Stimulated activated CD4-positive, alpha-beta T cell treated with anti-CD3 and anti-CD28 coated beads, Interleukin-4, amount 100 ng/mL, for 24 hours (primary cell): ENCODE data around the gene NOS3.
"Not testable (repeated sequence)": the region's sequence is repeated elsewhere in the genome, so short reads cannot be mapped to it uniquely, and the experiment has no call there.

ENCODE experiments used
- DNase-seq: peaks from one replicate; pipeline ENCODE4 v3.0.0-alpha.2; 2020

Gene NOS3

DNA sequence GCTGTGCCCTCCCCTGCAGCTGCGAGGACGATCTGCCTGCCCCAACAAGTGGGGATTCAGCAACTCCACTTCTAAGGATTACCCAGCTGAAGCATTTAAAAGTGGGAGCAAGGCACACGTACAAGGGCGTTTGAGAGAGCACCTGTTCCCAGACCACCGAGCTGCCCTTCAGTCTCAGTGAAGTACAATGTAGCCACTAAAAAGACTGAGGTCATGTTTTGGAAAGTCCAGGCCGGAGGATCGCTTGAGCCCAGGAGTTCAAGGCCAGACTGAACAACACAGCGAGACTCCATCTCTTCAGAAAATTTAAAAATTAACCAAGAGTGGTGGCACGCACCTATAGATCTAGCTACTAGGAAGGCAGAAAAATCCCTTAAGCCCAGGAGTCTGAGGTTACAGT is 14.7 kb downstream of the NOS3 start:
- no peak for DNase-seq

DNA sequence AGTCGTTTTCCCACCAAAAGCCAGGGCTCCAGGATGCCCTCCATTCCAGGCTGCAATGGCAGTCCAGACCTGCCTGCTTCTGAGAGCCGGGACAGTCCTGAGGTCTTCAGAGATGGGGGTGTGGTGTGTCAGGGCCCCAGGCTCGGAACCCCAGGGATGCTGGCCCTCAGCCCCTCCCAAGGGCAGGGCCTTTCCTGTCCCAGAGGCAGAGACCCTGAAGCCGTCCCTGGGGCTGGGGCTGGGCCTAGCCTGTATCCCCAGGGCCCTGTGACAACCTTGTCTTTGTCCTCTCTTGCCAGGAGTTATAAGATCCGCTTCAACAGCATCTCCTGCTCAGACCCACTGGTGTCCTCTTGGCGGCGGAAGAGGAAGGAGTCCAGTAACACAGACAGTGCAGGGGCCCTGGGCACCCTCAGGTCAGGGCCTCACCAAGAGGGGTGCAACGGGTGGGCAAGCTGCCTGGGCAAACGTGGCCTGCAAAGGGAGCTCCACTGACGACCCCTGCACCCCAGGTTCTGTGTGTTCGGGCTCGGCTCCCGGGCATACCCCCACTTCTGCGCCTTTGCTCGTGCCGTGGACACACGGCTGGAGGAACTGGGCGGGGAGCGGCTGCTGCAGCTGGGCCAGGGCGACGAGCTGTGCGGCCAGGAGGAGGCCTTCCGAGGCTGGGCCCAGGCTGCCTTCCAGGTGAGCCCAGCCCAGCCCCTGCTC is 15.9 kb downstream of the NOS3 start:
- no peak for DNase-seq

GRCh38 chr7:151007469-151007898 is 16.7 kb downstream of the NOS3 start:
- no peak for DNase-seq

GRCh38 chr7:151008143-151008510 is 17.3 kb downstream of the NOS3 start:
- no peak for DNase-seq

GRCh38 chr7:151008511-151009323 is 17.9 kb downstream of the NOS3 start:
- DNase-seq, result peak; percentile 81

DNA sequence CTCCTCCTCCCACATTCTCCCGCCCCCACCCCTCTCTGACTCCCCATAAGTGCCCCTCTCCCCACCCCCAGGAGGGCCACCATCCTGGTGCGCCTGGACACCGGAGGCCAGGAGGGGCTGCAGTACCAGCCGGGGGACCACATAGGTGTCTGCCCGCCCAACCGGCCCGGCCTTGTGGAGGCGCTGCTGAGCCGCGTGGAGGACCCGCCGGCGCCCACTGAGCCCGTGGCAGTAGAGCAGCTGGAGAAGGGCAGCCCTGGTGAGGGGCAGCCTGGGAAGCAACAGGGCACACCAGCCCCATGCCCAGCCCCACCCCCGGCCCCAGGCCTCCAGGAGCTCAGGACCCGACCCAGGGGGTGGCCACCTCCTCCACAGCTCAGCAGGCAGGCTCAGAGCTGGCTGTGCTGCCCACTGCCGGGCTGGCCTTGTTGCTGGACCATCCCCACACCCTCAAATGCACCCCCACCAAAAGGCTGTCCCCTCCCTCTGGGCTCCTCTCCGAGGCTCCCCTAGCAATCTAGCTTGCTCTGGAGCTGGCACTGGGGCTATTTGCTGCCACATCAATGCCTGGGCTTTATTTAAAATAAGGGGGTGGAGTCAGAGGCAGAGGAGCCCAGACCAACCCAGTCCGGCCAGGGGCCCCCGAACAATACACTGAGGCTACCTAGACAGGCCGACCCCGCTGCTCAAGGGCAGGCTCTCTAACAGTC is 18.7 kb downstream of the NOS3 start:
- no peak for DNase-seq

- no peak for DNase-seq
Observed at GRCh38 chr7:151010037-151010306, 19.2 kb downstream of the NOS3 start.

DNA sequence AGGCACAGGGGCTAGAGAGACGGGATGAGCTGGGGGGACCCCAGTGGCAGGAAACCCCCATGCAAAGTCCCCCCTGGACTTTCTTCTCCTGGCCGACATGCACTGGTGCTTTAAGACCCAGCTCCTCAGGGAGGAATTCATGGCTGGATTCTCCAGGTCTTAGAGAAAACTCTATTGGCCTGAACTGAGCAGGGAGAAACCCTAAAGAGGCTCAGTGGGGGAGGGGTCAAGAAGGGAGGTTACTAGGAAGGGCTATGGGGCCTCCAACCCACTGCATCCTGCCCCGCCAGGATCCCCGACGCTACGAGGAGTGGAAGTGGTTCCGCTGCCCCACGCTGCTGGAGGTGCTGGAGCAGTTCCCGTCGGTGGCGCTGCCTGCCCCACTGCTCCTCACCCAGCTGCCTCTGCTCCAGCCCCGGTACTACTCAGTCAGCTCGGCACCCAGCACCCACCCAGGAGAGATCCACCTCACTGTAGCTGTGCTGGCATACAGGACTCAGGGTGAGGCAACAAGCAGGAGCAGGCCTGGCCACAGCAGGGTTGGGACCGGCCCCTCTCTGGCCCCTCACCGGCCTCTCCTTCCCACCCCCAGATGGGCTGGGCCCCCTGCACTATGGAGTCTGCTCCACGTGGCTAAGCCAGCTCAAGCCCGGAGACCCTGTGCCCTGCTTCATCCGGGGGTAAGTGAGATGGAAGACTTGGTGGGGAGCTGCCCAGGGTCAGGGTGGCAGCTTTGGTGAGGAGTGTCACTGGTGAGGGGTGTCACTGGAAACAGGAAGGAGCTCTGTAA is 19.7 kb downstream of the NOS3 start:
- peak; percentile 44 for DNase-seq

GRCh38 chr7:151011097-151011409 is 20.2 kb downstream of the NOS3 start:
- no peak for DNase-seq

DNA sequence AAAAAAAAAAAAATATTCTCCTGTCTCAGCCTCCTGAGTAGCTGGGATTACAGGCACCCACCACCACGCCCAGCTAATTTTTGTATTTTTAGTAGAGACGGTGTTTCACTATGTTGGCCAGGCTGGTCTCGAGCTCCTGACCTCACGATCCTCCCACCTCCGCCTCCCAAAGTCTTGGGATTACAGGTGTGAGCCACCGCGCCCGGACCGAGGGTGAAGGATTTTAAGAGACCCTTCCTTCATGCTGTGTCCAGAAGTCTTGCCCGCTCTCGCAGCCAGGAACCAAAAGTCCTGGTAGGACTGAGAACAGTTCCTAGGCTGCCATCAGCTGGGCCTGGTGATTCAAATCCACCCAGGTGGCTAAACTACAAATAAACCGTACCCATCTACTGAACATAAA is 20.8 kb downstream of the NOS3 start:
- DNase-seq, result not testable (repeated sequence)

GRCh38 chr7:151012031-151012692 is 21.3 kb downstream of the NOS3 start:
- no peak for DNase-seq

DNA sequence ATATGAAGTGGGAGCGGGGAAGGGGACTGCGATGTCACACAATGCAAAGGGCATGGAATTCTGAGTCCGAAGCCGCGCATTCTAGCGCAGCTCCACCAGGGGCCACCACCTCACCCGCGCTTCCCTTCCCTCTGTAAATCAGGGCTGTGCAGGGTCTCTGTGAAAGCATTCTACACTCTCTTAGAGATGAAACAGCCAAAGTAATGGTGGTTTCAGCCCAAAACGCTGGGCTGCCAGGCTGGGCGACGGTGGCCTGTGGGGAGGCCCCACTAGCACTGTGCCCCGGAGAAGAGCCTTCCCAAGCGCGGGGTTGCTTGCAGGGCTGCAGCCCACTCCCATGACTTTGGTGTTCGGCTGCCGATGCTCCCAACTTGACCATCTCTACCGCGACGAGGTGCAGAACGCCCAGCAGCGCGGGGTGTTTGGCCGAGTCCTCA is 22.1 kb downstream of the NOS3 start:
- DNase-seq, result no peak

GRCh38 chr7:151013356-151013732 is 22.5 kb downstream of the NOS3 start:
- DNase-seq, result no peak

GRCh38 chr7:151013733-151014497 is 23.1 kb downstream of the NOS3 start:
- DNase-seq, result peak; percentile 85

DNA sequence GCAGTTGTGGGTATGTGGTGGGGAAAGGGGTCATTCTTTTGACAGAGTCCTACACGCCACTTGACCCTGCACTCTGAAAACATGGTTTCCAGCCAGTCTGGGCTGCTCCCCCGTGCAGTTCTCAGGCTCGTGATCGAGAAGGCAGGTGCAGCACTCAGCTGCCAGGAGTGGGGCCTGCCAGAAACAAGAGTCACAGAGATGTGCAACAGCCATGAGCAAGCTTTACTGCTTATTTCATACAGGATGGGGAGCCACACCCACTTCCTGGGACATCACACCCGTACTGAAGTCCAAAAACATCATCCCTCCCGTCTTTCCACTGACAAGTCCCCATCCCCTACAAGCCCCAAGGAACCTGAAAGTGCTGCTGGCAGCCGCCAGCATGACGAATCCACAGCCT is 24.1 kb downstream of the NOS3 start:
- DNase-seq, result peak; percentile 38

DNA sequence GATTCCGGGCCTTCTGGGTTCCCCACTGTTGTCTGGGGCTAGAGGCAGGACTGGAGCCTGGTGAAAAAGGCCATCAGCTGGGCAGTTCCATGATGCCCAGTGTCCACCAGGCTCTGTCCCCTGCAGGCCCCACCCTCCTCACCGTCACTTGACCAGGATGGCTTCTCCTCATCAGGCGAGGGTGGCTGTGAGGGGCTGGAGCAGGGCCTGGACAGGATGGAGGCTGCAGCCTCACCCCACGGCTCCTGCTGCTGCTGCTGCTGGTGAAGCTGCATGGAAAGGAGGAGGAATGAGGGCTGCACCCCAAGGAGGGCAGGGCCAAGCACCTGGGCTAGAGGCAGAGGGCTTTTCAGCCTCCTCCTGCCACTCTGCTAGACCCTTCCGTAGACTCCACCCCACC is 25.1 kb downstream of the NOS3 start:
- no peak for DNase-seq

GRCh38 chr7:151016505-151016904 is 25.7 kb downstream of the NOS3 start:
- DNase-seq, result no peak

- DNase-seq, result no peak
Observed at GRCh38 chr7:151016942-151017341, 26.1 kb downstream of the NOS3 start.

DNA sequence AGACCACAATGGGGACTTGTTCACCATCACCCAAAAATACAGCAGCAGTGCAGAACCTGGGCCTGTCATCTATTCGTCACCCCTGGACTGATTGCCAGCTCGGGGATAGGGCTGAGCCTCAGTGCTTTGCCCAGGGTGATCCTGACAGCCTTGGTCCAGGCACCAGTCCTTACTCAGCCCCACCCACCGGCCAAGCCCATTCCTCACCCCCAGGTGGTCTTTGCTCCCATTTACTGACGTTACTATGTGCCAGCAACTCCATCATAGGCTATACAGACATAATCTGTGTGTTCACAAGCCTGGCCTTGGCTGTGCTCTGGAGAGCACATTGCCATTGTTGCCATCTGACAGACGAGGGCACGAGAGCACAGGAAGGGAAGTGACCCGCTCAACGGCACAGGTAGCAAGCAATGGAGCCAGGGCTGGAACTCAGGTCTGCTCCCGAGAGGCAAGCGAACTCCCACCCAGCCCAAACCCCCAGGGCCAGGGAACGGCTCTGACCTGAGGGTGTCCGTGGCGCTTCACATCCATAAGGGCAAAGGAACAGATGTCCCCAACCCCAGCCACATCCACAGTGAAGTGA is 26.6 kb downstream of the NOS3 start:
- DNase-seq, result no peak

- peak; percentile 82 for DNase-seq
Observed at GRCh38 chr7:151017953-151018420, 27.2 kb downstream of the NOS3 start.

DNA sequence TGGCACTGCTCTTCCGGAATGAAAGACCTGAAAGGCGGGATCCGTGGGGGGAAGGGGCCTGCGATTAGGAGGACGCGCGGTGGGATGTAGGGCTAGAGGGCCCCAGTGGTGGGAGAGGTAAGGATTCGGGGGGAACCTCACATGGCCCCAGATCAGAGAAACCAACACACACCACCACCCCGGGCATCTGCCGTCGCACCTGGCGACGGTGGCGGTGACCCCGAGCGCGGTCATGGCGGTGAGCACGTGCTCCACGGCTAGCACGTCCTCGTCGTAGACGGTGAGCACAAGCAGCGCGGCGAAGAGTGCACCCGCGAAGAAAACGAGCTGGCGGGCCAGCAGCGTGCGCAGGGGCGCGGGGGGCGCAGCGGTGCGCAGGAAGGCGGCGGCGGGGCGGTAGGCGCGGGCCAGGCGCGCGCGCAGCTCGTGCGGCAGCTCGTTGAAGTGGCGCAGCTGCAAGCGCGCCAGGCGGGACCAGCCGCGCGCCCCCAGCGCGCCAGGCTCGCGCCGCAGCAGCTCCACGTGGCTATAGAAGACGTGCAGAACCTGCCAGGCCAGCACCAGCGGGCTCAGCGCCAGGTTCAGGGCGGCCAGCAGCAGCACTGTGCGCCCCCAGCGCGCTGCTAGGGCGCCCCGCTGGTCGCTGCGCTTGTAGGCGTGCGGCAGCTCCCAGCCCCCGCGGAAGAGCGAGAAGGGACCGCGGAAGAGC is 27.8 kb downstream of the NOS3 start:
- DNase-seq, result peak; percentile 36
